GM12878 (cell line): ENCODE measurements around the gene ORC4. TPM values are rescaled to one million over a fixed set of nuclear protein-coding genes. Genes with fewer than 3 reads are reported as not detected.
A peak's percentile ranks its signal among the peaks of the same experiment; 100 is the strongest.

Source experiments
- BCL11A ChIP-seq: IDR thresholded peaks from 2 replicates; pipeline ENCODE4 v1.6.1; 2011; ENCODE audit warnings: low read depth, low read length
- CREB1 ChIP-seq: IDR thresholded peaks from 2 replicates; pipeline ENCODE4 v1.6.1; 2012; ENCODE audit warnings: low read depth, mild to moderate bottlenecking, inconsistent platforms
- CTCF ChIP-seq, 3 experiments: IDR thresholded peaks in 2 of 3; conservative IDR thresholded peaks in 1 of 3; 2 replicates each; pipeline ENCODE4 v1.5.1; 2011; ENCODE audit warnings: low read depth in 3 of 3, low read length in 3 of 3, mild to moderate bottlenecking in 3 of 3, control low read depth in 2 of 3, moderate library complexity in 2 of 3, inconsistent platforms in 1 of 3, mixed read lengths in 1 of 3; ENCODE audit not compliant: control insufficient read depth in 2 of 3, insufficient read depth in 1 of 3; ENCODE audit errors: extremely low read depth in 1 of 3
- DPF2 ChIP-seq: fragments of 450-650 bp; IDR thresholded peaks from 2 replicates; pipeline ENCODE4 v1.6.1; 2017; ENCODE audit warnings: mild to moderate bottlenecking
- E2F8 ChIP-seq: fragments of 450-650 bp; IDR thresholded peaks from 2 replicates; pipeline ENCODE4 v1.6.1; 2018; ENCODE audit warnings: mild to moderate bottlenecking, low read depth, moderate library complexity; ENCODE audit not compliant: partially characterized antibody
- ESRRA ChIP-seq: IDR thresholded peaks from 2 replicates; pipeline ENCODE4 v1.6.1; 2012; ENCODE audit warnings: mild to moderate bottlenecking, low read length, improper control_type of control experiment
- GATAD2B ChIP-seq: fragments of 450-650 bp; conservative IDR thresholded peaks from 2 replicates; pipeline ENCODE4 v1.6.1; 2017; ENCODE audit warnings: low read depth, mild to moderate bottlenecking, moderate library complexity
- IKZF1 ChIP-seq: fragments of 450-650 bp; conservative IDR thresholded peaks from 2 replicates; pipeline ENCODE4 v1.6.1; 2017; ENCODE audit warnings: antibody characterized with exemption, mild to moderate bottlenecking
- KLF5 ChIP-seq: fragments of 450-650 bp; IDR thresholded peaks from 2 replicates; pipeline ENCODE4 v1.6.1; 2014; ENCODE audit warnings: mild to moderate bottlenecking; ENCODE audit not compliant: partially characterized antibody
- MLLT1 ChIP-seq: fragments of 450-650 bp; IDR thresholded peaks from 2 replicates; pipeline ENCODE4 v1.6.1; 2016; ENCODE audit warnings: mild to moderate bottlenecking
- MXI1 ChIP-seq: fragments of 150-350 bp; IDR thresholded peaks from 2 replicates; pipeline ENCODE4 v1.6.1; 2011; ENCODE audit warnings: low read depth, mild to moderate bottlenecking, inconsistent platforms, low read length, improper control_type of control experiment
- POLR2A ChIP-seq: IDR thresholded peaks from 2 replicates; pipeline ENCODE4 v1.6.1; 2011; ENCODE audit warnings: low read depth, mild to moderate bottlenecking, low read length
- POLR2AphosphoS5 ChIP-seq: IDR thresholded peaks from 2 replicates; pipeline ENCODE4 v1.6.1; 2011; ENCODE audit warnings: mild to moderate bottlenecking, low read length, inconsistent platforms
- RELA ChIP-seq: fragments of 450-650 bp; IDR thresholded peaks from 2 replicates; pipeline ENCODE4 v1.8.0; 2014; ENCODE audit warnings: borderline replicate concordance; ENCODE audit not compliant: partially characterized antibody
- SIN3A ChIP-seq: IDR thresholded peaks from 2 replicates; pipeline ENCODE4 v1.6.1; 2012; ENCODE audit warnings: low read depth, low read length, improper control_type of control experiment
- SUPT20H ChIP-seq: IDR thresholded peaks from 2 replicates; pipeline ENCODE4 v1.6.1; 2011; ENCODE audit warnings: low read depth, mild to moderate bottlenecking, low read length, moderate library complexity, borderline replicate concordance; ENCODE audit not compliant: control insufficient read depth
- ZNF217 ChIP-seq: fragments of 450-650 bp; IDR thresholded peaks from 2 replicates; pipeline ENCODE4 v1.6.1; 2017; ENCODE audit warnings: antibody characterized with exemption, mild to moderate bottlenecking
- ZSCAN29 ChIP-seq: fragments of 450-650 bp; IDR thresholded peaks from 2 replicates; pipeline ENCODE4 v1.6.1; 2017; ENCODE audit warnings: mild to moderate bottlenecking, moderate library complexity
- ZZZ3 ChIP-seq: IDR thresholded peaks from 2 replicates; pipeline ENCODE4 v1.6.1; 2011; ENCODE audit warnings: low read depth; ENCODE audit not compliant: control insufficient read depth, insufficient read length
- polyA plus RNA-seq, 11 experiments: library from polyadenylated mRNA; depleted of rRNA in 4 of 11; unstranded in 6 of 11; stranded (reverse) in 5 of 11; fragments of >200 nt; fragmentation: Nextera tagmentation in 4 of 11; fragmentation: Illumina TruSeq in 1 of 11; extraction: Ambion mirVana in 4 of 11; extraction: Trizol in 1 of 11; gene quantifications; 1 replicate in 1 of 11; 2 replicates in 10 of 11; pipeline versions ENCODE4 v1.2.1 to v1.2.3, GENCODE V29; 2011 to 2016; ENCODE audit warnings: inconsistent platforms in 2 of 11, missing spikeins in 2 of 11, low read depth in 1 of 11
- total RNA-seq, 4 experiments: library from RNA; depleted of rRNA in 3 of 4; stranded (reverse); fragments of >200 nt in 3 of 4; fragmentation: Illumina TruSeq in 1 of 4; extraction: Trizol in 1 of 4; gene quantifications; 2 replicates each; pipeline versions ENCODE4 v1.2.1 to v1.2.3, GENCODE V29; 2013 to 2021
- TF ChIP-seq, protein P1 (sequence below): IDR thresholded peaks from 2 replicates; pipeline ENCODE4 v1.6.1; 2011; ENCODE audit warnings: borderline replicate concordance, low read depth, mild to moderate bottlenecking, moderate library complexity, low read length; ENCODE audit not compliant: insufficient read depth, poor library complexity, severe bottlenecking
- TF ChIP-seq, protein P2 (sequence below): fragments of 150-350 bp; IDR thresholded peaks from 2 replicates; pipeline ENCODE4 v1.6.1; 2016; ENCODE audit warnings: low read depth, low read length

The ORC4 gene
- total and polyA plus RNA-seq, 10 of the 15 experiments (the other 5 are each of a cell fraction or from before 2014, with no cell fraction given): 25.7 to 71.3 (median 52.1) TPM

- TF ChIP-seq, protein P1, sequence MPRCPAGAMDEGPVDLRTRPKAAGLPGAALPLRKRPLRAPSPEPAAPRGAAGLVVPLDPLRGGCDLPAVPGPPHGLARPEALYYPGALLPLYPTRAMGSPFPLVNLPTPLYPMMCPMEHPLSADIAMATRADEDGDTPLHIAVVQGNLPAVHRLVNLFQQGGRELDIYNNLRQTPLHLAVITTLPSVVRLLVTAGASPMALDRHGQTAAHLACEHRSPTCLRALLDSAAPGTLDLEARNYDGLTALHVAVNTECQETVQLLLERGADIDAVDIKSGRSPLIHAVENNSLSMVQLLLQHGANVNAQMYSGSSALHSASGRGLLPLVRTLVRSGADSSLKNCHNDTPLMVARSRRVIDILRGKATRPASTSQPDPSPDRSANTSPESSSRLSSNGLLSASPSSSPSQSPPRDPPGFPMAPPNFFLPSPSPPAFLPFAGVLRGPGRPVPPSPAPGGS: peak; percentile 85
- TF ChIP-seq MXI1 (no peak; the same call in 1 of the 2 replicates), CTCF (IDR thresholded peaks at IDR 0.05 in 2 of 3, conservative IDR thresholded peaks at IDR 0.05 in 1 of 3; ENCODE audit: control insufficient read depth in 2 of 3, extremely low read depth in 1 of 3, insufficient read depth in 1 of 3, low read depth in 3 of 3, low read length in 3 of 3) (no peak), ZZZ3 (no peak), BCL11A (peak; percentile 76; the same call in 1 of the 2 replicates), GATAD2B (no peak), ESRRA (no peak), MLLT1 (no peak), CREB1 (no peak), DPF2 (peak; percentile 76), IKZF1 (peak; percentile 44), POLR2AphosphoS5 (no peak), RELA (no peak), SIN3A (no peak), ZSCAN29 (no peak), SUPT20H (no peak), KLF5 (no peak), ZNF217 (0 out of 2 replicates have a peak, but pooled peaks have one; percentile 71), POLR2A (no peak), E2F8 (no peak)
- TF ChIP-seq, protein P2, sequence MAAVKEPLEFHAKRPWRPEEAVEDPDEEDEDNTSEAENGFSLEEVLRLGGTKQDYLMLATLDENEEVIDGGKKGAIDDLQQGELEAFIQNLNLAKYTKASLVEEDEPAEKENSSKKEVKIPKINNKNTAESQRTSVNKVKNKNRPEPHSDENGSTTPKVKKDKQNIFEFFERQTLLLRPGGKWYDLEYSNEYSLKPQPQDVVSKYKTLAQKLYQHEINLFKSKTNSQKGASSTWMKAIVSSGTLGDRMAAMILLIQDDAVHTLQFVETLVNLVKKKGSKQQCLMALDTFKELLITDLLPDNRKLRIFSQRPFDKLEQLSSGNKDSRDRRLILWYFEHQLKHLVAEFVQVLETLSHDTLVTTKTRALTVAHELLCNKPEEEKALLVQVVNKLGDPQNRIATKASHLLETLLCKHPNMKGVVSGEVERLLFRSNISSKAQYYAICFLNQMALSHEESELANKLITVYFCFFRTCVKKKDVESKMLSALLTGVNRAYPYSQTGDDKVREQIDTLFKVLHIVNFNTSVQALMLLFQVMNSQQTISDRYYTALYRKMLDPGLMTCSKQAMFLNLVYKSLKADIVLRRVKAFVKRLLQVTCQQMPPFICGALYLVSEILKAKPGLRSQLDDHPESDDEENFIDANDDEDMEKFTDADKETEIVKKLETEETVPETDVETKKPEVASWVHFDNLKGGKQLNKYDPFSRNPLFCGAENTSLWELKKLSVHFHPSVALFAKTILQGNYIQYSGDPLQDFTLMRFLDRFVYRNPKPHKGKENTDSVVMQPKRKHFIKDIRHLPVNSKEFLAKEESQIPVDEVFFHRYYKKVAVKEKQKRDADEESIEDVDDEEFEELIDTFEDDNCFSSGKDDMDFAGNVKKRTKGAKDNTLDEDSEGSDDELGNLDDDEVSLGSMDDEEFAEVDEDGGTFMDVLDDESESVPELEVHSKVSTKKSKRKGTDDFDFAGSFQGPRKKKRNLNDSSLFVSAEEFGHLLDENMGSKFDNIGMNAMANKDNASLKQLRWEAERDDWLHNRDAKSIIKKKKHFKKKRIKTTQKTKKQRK: no peak
Observed at GRCh38 chr2:148042219-148042618, 21.7 kb upstream of the ORC4 start (continued).
